Left kidney (tissue), 2 donors: ENCODE measurements around the gene EEPD1. TPM values are rescaled to one million over a fixed set of nuclear protein-coding genes. Genes with fewer than 3 reads are reported as not detected.
"Not testable (repeated sequence)": the region's sequence is repeated elsewhere in the genome, so short reads cannot be mapped to it uniquely, and the experiment has no call there.

Experiments
- DNase-seq: peaks from one replicate; pipeline ENCODE4 v3.0.0-alpha.2; 2013
- polyA plus RNA-seq: library from polyadenylated mRNA; unstranded; fragments of 120-200 nt; gene quantifications from one replicate; pipeline ENCODE4 v1.2.1, GENCODE V29; 2013; ENCODE audit not compliant: insufficient read length

The EEPD1 gene
- polyA plus RNA-seq, 1 donor: 9.1 TPM

GRCh38 chr7:36127075-36127740 is 25.8 kb upstream of the EEPD1 start:
- DNase-seq: no peak

GRCh38 chr7:36128448-36129047 is 24.5 kb upstream of the EEPD1 start:
- DNase-seq: peak; percentile 24

DNA sequence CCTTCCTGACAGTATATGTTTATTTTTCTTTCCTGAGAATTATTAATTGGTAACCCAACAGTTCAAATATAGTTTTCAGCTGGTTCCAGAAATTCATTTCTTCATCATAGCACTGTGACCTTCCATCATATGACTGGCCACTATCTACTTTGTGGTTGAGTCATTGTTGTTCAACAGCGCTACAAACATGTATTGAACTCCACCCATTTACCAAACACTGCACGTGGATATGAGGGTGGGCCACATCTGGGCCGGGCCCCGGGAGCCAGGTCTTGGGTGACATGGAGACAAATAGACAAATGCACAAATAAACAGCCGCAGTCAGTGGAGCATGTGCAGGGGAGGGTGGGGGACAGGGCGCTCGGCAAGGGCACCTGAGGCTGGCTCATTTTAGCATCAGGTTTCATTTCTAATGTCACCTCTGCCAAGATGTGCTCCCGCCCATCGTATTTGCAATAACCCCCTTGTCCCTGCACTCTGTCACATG is 24.0 kb upstream of the EEPD1 start:
- DNase-seq: peak; percentile 24

DNA sequence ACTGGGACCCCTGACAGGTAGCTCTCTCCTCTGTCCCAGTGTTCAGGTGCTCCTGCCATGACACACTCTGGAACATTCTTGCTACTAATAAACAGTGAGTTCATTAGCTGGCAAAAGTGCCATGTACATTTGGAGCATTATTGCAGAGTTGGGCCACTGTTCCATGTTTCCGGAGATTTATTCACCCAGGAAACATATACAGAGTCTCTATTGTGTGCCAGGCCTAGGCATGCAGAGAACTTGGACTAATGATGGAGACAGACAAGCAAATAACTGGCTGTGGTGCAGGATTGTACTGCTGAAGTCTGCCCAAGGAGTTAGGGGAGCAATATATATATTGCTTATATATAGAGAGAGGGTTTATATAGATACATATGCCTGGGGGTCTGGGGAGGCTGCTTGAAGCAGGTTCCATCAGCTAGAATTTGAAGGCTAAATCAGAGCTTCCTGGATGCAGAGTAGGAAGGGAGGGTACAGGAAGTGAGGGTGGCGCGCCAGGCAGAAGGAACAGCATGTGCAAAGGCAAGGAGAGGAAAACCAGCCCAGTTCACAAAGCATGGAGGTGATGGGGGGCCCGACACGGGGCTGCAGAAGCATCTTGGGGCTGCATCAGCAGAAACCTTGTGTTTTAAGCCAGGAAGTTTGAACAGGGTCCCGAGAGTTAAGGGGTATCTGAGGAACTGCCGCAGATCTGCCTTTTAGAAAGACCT is 22.7 kb upstream of the EEPD1 start:
- DNase-seq: no peak

- DNase-seq: no peak
Observed at GRCh38 chr7:36131026-36131425, 22.0 kb upstream of the EEPD1 start.

GRCh38 chr7:36131499-36131898 is 21.6 kb upstream of the EEPD1 start:
- no peak for DNase-seq

DNA sequence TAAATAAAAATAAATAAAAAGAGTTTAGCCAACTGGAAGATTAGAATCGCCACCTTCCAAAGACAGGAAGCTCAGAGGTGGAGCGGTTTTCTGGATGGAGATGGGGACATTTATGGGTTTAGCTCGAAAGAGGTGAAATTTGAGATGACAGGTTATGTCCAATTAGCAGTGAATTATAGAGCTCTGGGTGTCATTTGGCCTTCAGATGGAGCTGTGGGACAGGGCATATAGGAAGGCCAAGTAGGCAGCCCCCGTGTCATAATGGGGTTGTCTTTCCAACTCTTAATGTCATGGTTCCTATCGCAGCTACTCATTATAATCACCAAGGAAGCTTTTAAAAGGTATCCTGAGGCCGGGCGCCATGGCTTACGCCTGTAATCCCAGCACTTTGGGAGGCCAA is 21.0 kb upstream of the EEPD1 start:
- DNase-seq: peak; percentile 41

DNA sequence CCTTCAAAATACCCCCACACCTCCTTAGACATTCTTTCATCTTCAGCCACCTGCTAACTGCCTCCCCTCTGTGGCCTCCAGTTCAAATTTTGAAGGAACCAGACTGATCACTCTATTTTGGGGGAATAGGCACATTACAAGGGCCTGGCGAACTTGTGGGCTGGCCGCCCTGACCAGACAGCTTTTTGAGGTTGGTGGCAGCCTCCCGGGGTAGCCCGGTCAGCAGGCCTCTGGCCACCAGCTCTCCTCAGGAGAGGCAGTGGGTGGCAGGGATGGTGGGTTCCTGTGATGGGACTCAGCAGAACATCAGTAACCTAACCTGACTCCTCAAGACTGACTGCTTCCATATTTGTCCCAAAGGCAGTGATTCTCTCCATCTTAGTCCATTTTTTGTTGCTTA is 17.4 kb upstream of the EEPD1 start:
- DNase-seq: no peak

GRCh38 chr7:36137258-36137657 is 15.8 kb upstream of the EEPD1 start:
- no peak for DNase-seq

GRCh38 chr7:36137754-36138153 is 15.3 kb upstream of the EEPD1 start:
- DNase-seq: no peak

DNA sequence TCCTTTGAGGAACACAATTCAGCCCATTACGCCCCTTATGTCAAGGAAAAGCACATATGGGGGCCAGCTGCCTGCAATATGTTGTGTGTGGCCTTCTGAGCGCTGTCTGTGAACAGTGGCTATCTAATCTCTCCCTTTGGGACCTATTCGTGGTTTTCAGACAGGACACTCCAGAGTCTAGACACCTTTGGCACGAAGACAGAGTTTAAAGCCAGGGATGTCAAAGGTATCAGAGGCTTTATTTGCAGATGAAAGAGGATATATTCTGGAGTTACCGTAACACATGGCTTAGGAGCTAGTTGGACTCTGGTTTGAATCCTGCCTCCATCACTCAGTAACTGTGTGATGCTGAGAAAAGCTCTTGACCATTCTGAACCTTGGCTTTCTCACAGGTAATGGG is 14.8 kb upstream of the EEPD1 start:
- no peak for DNase-seq

DNA sequence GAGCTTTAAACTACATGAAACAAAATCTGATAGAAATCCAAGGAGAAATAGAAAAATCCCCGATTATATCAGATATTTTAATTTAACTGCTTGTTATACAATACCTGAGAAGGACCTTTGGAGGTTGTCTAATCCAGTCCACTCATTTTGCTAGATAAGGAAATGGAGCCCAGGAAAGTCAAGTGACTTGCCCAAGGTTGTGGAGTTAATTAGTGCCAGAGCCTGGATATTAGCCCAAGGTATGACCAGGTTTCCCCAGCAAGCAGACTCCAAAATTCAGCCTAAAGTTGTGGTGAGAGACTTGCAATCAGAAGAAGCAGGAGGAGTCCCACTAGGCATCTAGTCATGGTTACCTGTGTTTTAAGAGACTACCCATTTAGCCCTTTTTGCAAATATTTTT is 11.7 kb upstream of the EEPD1 start:
- DNase-seq: no peak

GRCh38 chr7:36141850-36142249 is 11.2 kb upstream of the EEPD1 start:
- no peak for DNase-seq

- DNase-seq: no peak
Observed at GRCh38 chr7:36144189-36144588, 8.9 kb upstream of the EEPD1 start.

- DNase-seq: no peak
Observed at GRCh38 chr7:36145686-36146085, 7.4 kb upstream of the EEPD1 start.

GRCh38 chr7:36147361-36147760 is 5.7 kb upstream of the EEPD1 start:
- DNase-seq: no peak

DNA sequence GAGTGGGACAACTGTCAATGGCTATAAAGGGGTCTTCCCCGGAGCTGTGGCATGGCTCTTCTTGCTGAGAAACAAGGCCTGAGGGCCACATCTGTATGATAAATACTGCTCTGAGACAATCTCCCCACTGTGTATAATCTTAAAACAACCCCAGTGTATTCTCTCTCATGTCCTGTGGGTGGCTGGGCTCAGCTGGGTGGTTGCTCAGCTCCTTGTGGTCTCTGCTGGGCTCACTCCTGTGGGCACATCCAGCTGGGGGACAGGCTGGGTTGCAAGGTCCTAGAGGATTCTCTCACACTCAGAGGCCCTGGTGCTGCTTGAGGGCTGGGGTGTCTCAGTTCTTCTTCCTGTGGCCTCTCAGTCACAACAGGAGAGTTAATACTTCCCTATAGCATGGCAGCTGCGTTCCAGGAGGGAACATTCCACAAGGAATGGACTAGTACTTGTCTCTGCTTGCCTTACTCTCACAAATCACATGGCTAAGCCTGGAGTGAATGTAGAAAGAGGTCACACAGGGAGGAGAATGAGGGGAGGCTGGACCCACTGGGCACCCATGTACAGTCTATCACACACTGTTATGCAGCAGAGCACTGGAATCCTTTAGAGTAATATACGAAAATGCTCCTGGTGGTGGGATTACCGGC is 4.5 kb upstream of the EEPD1 start:
- DNase-seq: no peak

- not testable (repeated sequence) for DNase-seq
Observed at GRCh38 chr7:36149240-36149639, 3.8 kb upstream of the EEPD1 start.

- no peak for DNase-seq
Observed at GRCh38 chr7:36149694-36150452, 3.2 kb upstream of the EEPD1 start.

DNA sequence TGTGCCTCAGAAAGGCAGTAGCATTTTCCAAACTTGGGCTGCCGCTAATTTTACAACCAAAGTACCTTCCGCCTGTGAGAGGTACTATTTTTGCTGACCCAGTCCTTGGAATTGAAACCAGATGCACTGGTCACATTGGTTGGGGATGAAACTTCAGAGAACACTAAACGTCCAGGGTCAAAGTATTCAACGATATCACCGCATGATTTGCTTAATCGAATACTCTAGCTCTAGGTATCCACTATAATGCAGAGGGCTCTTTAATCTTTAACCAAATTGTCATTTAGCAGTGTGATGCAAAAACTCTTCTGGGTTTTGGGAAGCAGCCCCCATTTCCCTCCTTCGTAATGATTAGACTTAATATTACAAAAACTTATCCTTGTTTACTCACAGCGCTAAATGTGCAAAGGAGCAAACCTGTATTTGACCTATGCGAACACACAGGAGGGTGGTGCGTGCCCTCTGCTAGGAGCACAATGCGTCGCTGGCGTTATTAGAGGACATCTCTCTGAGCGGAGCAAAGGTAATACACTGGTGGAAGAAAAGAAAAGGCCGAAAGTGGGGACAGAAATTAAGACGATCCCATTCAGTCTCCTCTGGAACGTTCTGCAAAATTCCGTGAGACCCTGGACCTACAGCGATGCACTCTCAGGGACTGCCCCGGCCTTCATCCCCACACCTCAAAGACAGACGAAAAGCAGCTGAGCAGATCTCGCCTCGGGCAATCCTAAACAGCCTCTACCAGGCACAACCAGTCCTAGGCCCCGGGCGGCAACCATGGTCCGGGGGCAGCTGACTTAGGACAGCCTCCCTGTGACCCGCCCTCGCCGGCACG is 916 bp upstream of the EEPD1 start:
- no peak for DNase-seq

DNA sequence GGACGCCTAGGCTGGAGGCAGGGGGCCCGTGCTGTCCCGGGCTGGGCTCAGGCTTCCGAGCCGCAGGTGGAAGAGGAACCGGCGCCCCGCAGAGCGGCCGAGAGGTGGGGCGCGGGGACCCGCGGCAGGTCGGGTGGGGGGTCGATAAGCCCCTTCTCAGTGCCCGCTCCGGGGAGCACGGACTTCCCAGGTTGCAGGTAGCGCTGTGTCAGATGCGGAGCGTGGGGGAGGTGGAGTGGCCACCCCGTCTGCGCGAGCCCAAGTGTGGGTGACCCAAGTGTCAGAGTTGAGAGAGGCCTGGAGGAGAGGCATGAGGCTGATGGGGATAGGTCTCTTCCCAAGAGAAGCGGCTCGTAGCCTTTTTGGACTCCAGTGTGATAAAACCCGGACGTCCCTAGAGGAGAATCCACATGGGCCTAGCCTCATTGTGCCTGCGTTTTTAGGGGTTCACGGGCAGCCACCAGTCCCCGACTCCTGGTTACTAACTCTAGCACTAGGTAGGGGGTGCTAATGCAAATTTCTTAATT is 580 bp downstream of the EEPD1 start:
- DNase-seq: no peak
